Forelimb muscle (tissue), 1 donor: Measurements from ENCODE around the gene KRT79. TPM values are rescaled to one million over a fixed set of nuclear protein-coding genes. Genes with fewer than 3 reads are reported as not detected.
"Not testable (repeated sequence)": the region's sequence is repeated elsewhere in the genome, so short reads cannot be mapped to it uniquely, and the experiment has no call there.

ENCODE experiments used
- DNase-seq: peaks from one replicate; pipeline ENCODE4 v3.0.0-alpha.2; 2013; ENCODE audit warnings: low read depth
- polyA plus RNA-seq: library from polyadenylated mRNA; unstranded; fragments of 120-200 nt; gene quantifications from one replicate; pipeline ENCODE4 v1.2.1, GENCODE V29; 2013; ENCODE audit not compliant: insufficient read length

The KRT79 gene
- polyA plus RNA-seq, 1 donor: not detected

- DNase-seq: no peak
Observed at GRCh38 chr12:52860102-52860823, 26.2 kb upstream of the KRT79 start.

- DNase-seq: no peak
Observed at GRCh38 chr12:52857500-52857899, 23.4 kb upstream of the KRT79 start.

GRCh38 chr12:52856787-52857186 is 22.7 kb upstream of the KRT79 start:
- DNase-seq: no peak

GRCh38 chr12:52856077-52856476 is 22.0 kb upstream of the KRT79 start:
- not testable (repeated sequence) for DNase-seq

- no peak for DNase-seq
Observed at GRCh38 chr12:52851787-52852186, 17.7 kb upstream of the KRT79 start.

GRCh38 chr12:52850681-52851080 is 16.6 kb upstream of the KRT79 start:
- DNase-seq: no peak

- no peak for DNase-seq
Observed at GRCh38 chr12:52849511-52849910, 15.4 kb upstream of the KRT79 start.

- DNase-seq: no peak
Observed at GRCh38 chr12:52848661-52849255, 14.6 kb upstream of the KRT79 start, which contains the start of gene KRT78. KRT78 (minus strand) TSS chr12:52848994; CDS start chr12:52848930, 64 bp downstream.

- DNase-seq: no peak
Observed at GRCh38 chr12:52847335-52848102, 13.4 kb upstream of the KRT79 start.

GRCh38 chr12:52846356-52846970 is 12.4 kb upstream of the KRT79 start:
- DNase-seq: no peak

GRCh38 chr12:52845946-52846345 is 11.8 kb upstream of the KRT79 start:
- DNase-seq: no peak

- DNase-seq: no peak
Observed at GRCh38 chr12:52844386-52844785, 10.3 kb upstream of the KRT79 start.

GRCh38 chr12:52839436-52840105 is 5.5 kb upstream of the KRT79 start:
- DNase-seq: no peak

- no peak for DNase-seq
Observed at GRCh38 chr12:52838609-52839435, 4.7 kb upstream of the KRT79 start.

GRCh38 chr12:52837781-52838608 is 3.9 kb upstream of the KRT79 start:
- DNase-seq: no peak

GRCh38 chr12:52837413-52837741 is 3.3 kb upstream of the KRT79 start:
- DNase-seq: no peak

GRCh38 chr12:52836491-52837412 is 2.6 kb upstream of the KRT79 start:
- no peak for DNase-seq

- DNase-seq: no peak
Observed at GRCh38 chr12:52836042-52836466, 1.9 kb upstream of the KRT79 start.
